Activated T-helper 9 cell treated with anti-CD3 and anti-CD28 coated beads, Interleukin-2, amount 50 U/mL, for 16 hours (primary cell): ENCODE measurements around the gene RSRC1.
"Not testable (repeated sequence)": the region's sequence is repeated elsewhere in the genome, so short reads cannot be mapped to it uniquely, and the experiment has no call there.

Experiments used
- DNase-seq: peaks from one replicate; pipeline ENCODE4 v3.0.0-alpha.2; 2020; ENCODE audit warnings: low read depth

The RSRC1 gene

DNA sequence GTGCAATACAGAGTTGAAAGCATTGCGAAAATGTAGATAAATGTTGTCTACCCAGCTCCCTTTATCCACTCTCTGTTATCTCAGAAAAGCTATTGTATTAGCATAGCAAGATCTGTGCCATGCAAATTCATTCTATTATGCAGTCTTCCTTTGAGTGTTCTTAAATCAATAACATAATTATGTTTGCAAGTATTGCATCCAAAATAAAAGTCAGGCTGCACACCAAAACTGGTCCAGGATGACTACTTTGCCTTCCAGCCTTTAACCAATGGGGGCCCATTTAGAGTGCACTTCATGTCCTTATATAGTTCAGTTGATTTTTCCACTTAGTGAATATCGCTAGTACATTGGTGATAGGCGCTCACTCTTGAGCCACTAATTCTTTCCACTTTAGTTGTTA, 353.7 kb downstream of the RSRC1 start:
- no peak for DNase-seq

- DNase-seq, result no peak
These were observed 355.2 kb downstream of the RSRC1 start for GRCh38 chr3:158465074-158465473.

- no peak for DNase-seq
These were observed 361.2 kb downstream of the RSRC1 start for GRCh38 chr3:158470944-158471638.

DNA sequence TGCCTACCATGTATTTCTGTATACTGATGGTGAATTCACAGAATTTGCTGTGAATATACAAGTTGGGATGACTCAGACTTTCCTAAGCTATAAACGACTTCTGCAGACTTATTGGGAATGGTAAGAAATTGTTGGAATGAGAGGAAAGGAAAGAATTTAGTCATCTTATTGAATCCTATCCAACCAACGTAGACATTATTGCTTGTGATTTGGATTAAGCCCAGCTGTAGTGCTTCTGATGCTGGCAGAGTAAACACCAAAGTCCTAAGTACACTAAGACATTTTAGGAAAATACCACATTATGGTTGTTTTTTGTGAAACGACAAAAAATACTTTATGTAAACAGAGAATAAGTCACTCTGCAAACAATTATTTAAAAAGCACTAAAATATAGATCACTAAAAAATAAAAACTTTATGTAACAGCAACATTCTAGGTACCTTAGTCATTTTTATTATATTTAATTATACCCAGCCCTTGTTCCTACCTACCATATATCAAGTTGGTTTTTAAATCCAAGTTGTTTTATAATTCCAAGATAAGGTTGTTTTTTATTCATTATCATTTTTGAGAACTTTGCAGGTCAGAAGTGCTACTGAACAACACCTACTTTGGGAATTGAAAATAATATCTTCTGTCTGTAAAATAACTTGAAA, 361.9 kb downstream of the RSRC1 start:
- no peak for DNase-seq

GRCh38 chr3:158479051-158479450, 369.2 kb downstream of the RSRC1 start:
- DNase-seq, result no peak

DNA sequence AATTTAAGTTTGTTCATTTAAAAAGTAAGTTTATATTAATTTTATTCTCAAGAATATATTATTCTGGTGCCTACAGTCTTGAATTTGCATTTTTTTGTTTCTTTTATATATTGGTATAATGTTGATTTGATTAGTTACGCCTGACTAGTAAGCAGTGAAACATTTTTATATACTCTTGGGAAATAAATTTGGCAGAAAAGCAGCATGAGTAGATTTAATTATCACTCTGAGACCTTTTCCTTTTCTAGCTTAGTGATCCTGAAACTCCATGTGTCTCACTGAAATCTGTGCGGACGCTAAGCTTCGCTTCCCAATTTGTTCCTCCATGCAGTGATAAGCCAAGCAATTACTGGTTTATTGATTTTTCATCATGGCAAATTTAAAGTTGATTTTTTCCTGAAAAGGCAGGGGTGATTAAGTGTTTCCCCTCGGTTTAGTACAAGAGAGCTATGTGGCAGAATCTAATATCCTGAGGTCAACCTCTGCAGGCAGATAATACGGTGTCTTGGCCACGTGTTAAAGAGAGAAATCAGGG, 373.9 kb downstream of the RSRC1 start:
- no peak for DNase-seq

GRCh38 chr3:158486200-158486599, 376.3 kb downstream of the RSRC1 start:
- DNase-seq, result no peak

GRCh38 chr3:158488670-158489069, 378.8 kb downstream of the RSRC1 start:
- no peak for DNase-seq

GRCh38 chr3:158489181-158489580, 379.3 kb downstream of the RSRC1 start:
- DNase-seq, result no peak

DNA sequence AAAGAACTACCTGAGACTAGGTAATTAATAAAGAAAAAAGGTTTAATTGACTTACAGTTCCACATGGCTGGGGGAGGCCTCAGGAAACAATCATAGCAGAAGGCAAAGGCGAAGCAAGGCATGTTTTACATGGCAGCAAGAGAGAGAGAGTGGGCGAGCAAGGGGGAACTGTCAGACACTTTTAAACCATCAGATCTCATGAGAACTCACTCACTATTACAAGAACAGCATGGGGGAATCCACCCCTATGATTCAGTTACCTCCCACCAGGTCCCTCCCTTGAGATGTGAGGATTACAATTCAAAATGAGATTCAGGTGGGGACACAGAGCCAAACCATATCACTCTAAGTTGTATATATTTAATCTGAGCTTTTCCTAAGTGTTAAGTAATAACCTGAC, 382.1 kb downstream of the RSRC1 start:
- no peak for DNase-seq

- no peak for DNase-seq
These were observed 382.8 kb downstream of the RSRC1 start for GRCh38 chr3:158492685-158493084.

GRCh38 chr3:158493931-158494330, 384.0 kb downstream of the RSRC1 start:
- no peak for DNase-seq

GRCh38 chr3:158494673-158495072, 384.8 kb downstream of the RSRC1 start:
- DNase-seq, result no peak

DNA sequence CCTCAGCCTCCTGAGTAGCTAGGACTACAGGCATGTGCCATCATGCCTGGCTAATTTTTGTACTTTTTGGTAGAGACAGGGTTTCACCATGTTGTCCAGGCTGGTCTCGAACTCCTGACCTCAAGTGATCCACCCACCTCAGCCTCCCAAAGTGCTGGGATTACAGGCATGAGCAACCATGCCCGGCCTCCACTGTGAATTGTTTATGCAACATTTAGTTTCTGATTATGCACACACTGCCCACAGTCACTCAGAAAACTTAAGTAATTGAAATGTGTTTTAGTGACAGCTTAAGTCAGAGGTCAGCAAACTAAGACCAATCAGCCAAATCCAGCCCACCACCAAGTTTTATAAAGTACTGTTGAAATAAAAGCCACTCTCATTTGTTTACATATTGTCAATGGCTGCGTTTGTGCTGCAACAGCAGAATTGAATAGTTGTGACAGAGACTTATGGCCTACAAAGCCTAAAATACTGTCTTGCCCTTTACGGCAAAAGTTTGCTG, 385.6 kb downstream of the RSRC1 start:
- not testable (repeated sequence) for DNase-seq

DNA sequence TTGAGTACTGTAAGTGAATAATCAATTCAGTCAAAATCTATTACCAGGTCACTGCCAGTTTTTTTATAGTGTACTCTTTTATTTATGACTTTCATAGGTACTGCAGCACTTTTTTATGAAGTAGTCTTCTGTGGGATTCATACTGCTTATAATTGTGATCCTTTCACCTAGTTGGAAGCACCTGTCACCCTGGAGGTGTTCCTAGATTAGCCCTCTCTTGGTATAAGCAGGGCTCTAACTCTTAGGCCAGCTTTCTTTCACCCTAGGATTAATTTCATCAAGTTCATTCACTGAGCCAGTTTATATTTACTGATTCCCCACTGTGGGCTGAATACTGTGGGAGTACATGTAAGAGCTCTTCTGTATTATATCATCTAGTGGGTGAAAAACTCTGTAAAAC, 395.2 kb downstream of the RSRC1 start:
- no peak for DNase-seq

DNA sequence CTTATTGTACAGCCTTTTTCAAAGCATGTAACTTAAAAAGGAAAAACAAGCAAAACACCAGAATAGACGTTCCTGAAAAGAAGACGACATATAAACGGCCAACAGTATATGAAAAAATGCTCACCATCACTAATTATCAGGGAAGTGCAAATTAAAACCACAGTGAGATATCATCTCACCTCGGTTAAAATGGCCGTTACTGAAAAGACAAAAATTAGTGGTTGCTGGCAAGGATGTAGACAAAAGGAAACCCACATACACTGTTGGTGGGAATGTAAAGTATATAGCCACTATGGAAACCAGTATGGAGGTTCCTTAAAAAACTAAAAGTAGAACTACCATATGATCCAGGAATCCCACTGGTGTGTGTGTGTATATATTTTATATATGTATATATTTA, 396.6 kb downstream of the RSRC1 start:
- DNase-seq, result no peak

DNA sequence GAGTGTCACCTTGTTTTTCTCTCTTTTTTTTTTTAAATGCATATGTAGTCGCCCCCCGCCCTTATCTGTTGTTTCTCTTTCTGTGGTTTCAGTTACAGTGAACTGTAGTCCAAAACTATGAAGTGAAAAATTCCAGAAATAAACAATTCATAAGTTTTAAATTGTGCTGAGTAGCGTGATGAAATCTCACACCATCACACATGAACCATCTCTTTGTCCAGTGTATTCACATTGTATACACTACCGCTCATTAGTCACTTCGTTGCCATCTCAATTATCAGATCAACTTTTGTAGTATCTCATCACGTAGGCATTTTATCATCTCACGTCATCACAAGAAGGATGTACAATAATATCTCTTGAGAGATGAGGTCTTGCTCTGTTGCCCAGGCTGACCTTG, 398.6 kb downstream of the RSRC1 start:
- no peak for DNase-seq

GRCh38 chr3:158509891-158510290, 400.0 kb downstream of the RSRC1 start:
- DNase-seq, result no peak

GRCh38 chr3:158516729-158517128, 406.8 kb downstream of the RSRC1 start:
- DNase-seq, result not testable (repeated sequence)

GRCh38 chr3:158519776-158520175, 409.9 kb downstream of the RSRC1 start:
- DNase-seq, result no peak

DNA sequence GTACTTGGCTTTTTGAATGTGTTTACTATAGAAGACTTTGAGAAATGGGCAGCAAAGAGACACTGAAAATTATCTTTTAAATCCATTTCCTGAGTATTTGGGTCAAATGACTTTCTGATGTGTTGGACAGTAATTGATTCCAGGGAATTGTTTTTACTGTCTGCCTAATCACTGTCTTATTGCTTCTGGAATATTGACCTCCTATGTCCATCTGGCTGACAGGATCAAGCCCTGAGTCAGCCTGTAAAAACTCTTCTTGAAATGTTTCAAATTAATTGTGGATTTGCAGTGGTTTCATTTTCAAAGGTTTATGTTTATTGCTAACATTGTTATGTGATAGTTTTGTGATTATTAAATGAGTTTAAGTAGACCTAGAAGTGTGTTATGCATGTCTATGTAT, 410.5 kb downstream of the RSRC1 start:
- DNase-seq, result no peak

DNA sequence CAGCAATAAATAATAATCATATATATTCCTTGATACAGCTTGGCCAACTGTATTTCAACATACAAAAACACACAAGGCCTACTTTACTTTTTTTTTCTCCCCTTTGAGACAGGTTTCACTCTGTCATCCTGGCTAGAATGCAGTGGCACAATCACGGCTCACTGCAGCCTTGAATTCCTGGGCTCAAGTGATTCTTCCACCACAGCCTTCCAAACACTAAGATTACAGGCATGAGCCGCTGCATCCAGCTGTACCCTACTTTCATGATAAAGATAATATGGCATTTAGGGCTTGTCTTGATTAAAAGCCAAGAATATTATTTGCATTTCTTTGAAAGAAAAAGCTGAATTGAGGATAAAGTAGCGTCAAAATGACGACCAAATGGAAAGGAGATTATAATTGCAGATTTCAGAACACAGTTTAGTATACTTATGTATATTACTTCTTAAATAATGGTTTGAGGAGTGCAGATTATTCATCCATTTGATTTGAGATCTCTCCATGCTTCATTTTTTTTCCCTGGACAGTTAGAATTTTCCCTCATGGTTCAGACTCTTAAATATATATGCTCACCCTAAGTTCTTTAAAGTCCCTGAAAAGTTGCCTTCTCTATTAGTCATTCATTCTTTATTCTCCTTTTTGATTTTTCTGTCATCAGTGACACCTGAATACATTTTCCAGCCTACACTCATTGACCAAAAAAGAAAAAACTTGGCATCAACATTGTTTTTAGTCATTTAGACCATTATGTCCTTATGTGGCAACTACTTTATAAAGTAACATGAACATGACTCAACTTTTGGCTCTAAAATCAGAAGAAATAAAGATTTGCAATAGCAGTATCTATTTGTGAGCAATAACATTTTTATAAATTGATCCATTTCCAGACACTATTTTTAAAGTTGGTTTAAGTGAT, 412.6 kb downstream of the RSRC1 start:
- DNase-seq, result no peak
